Stimulated activated memory B cell treated with anti-CD40 and anti-IgM and Interleukin-4, amounts not matched to agents 10 μg/mL and 1 μg/mL and 100 μg/mL, for 72 hours (primary cell): ENCODE results near the gene PMIS2.
A peak's percentile ranks its signal among the peaks of the same experiment; 100 is the strongest.
"Not testable (repeated sequence)": the region's sequence is repeated elsewhere in the genome, so short reads cannot be mapped to it uniquely, and the experiment has no call there.

Experiments
- ATAC-seq: fragments of 150-1000 bp; cut with Tn5 transposase; 2 replicates; pipeline ENCODE4 v1.10.0; 2021
- H3K27ac Mint-ChIP-seq: one replicate; pipeline ENCODE4 v1.8.0; 2022; ENCODE audit warnings: mild to moderate bottlenecking, mixed read lengths
- H3K27me3 Mint-ChIP-seq: one replicate; pipeline ENCODE4 v1.8.0; 2022; ENCODE audit warnings: mixed read lengths
- H3K36me3 Mint-ChIP-seq: one replicate; pipeline ENCODE4 v1.8.0; 2022; ENCODE audit warnings: mixed read lengths
- H3K4me1 Mint-ChIP-seq: one replicate; pipeline ENCODE4 v1.8.0; 2022; ENCODE audit warnings: mixed read lengths
- H3K4me3 Mint-ChIP-seq: one replicate; pipeline ENCODE4 v1.8.0; 2022; ENCODE audit warnings: mild to moderate bottlenecking, moderate library complexity, mixed read lengths
- H3K9me3 Mint-ChIP-seq: one replicate; pipeline ENCODE4 v1.8.0; 2022; ENCODE audit warnings: mixed read lengths

Gene PMIS2

DNA sequence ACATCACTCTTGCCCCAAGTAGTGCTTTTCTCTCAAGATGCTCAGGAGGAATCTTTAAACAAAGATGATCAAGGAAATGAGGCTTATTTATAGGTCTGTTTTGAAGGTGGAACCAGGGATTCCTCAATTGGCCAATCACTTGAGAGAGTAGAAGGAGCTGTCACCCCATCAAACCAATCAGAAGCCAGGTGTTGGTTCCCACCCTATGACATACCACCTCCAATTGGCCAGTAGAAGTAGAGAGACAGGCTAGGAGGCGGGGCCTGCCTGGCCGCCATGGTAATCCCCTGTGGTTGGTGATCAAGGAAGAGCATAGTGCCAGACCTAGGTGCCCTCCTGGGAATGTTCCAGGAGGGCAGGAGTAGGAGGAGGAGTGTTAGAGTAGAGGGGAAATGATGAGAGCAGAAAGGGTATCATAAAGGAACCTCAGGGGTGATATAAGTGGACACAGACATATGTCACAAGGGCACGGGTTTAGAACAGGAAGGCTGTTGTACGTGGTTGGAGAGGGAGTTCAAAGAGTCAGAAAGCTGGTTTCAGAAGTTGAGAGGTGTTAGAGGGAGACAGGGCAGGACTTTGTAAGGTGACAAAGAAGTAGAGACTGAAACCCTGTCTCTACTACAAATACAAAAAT, 10.5 kb downstream of the PMIS2 start:
- H3K9me3 Mint-ChIP-seq = no peaks in the 10 kb centered on the region
- H3K36me3 Mint-ChIP-seq = no peaks in the 10 kb centered on the region
- no peak overlapping the region for H3K4me3 Mint-ChIP-seq
- H3K27me3 Mint-ChIP-seq = peaks cover 50% of the 10 kb centered on the region
- peaks cover 6% of the 10 kb centered on the region for H3K4me1 Mint-ChIP-seq
- peak; percentile 67 for ATAC-seq
- H3K27ac Mint-ChIP-seq = no peak overlapping the region

- Mint-ChIP-seq H3K36me3 (no peaks in the 10 kb centered on the region), H3K9me3 (no peaks in the 10 kb centered on the region), H3K4me3 (no peak overlapping the region), H3K27me3 (peaks cover 33% of the 10 kb centered on the region), H3K27ac (no peak overlapping the region), H3K4me1 (no peaks in the 10 kb centered on the region)
- ATAC-seq = no peak
Observed at GRCh38 chr19:35601971-35602370, 16.0 kb downstream of the PMIS2 start.

DNA sequence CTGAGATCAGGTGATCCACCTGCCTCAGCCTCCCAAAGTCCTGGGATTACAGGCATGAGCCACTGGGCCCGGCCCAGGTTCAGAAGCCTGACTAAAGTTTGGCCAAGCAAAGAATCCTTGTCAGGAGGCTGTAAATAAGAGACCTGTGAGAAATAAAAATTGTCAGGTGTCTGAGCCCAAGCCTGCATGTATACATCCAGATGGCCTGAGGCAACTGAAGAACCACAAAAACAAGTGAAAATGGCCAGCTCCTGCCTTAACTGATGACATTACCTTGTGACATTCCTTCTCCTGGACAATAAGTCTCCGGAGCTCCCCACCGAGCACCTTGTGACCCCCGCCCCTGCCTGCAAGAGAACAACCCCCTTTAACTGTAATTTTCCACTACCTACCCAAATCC, 18.5 kb downstream of the PMIS2 start:
- Mint-ChIP-seq H3K4me1 (peaks cover 13% of the 10 kb centered on the region), H3K27me3 (peaks cover 14% of the 10 kb centered on the region)
- ATAC-seq, H3K9me3 Mint-ChIP-seq, H3K4me3 Mint-ChIP-seq, H3K36me3 Mint-ChIP-seq, H3K27ac Mint-ChIP-seq: not testable (repeated sequence)

DNA sequence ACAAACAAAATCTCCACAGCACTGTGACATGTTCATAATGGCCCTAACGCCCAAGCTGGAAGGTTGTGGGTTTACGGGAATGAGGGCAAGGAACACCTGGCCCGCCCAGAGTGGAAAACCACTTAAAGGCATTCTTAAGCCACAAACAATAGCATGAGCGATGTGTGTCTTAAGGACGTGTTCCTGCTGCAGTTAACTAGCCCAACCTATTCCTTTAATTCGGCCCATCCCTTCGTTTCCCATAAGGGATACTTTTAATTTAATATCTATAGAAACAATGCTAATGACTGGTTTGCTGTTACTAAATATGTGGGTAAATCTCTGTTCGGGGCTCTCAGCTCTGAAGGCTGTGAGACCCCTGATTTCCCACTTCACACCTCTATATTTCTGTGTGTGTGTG, 21.2 kb downstream of the PMIS2 start:
- not testable (repeated sequence) for ATAC-seq, H3K9me3 Mint-ChIP-seq, H3K27me3 Mint-ChIP-seq, H3K27ac Mint-ChIP-seq, H3K4me3 Mint-ChIP-seq, H3K36me3 Mint-ChIP-seq
- peaks cover 33% of the 10 kb centered on the region for H3K4me1 Mint-ChIP-seq

- Mint-ChIP-seq H3K27ac (peak overlapping the region; percentile 94), H3K4me3 (no peak overlapping the region), H3K36me3 (peaks cover 7% of the 10 kb centered on the region), H3K9me3 (peaks cover 7% of the 10 kb centered on the region), H3K27me3 (no peaks in the 10 kb centered on the region), H3K4me1 (peaks cover 38% of the 10 kb centered on the region)
- ATAC-seq = no peak
Observed at GRCh38 chr19:35607661-35608060, 21.7 kb downstream of the PMIS2 start.

GRCh38 chr19:35608251-35608650, 22.3 kb downstream of the PMIS2 start:
- no peaks in the 10 kb centered on the region for H3K27me3 Mint-ChIP-seq
- peak overlapping the region; percentile 94 for H3K27ac Mint-ChIP-seq
- no peak for ATAC-seq
- H3K4me1 Mint-ChIP-seq = peaks cover 44% of the 10 kb centered on the region
- H3K9me3 Mint-ChIP-seq = peaks cover 7% of the 10 kb centered on the region
- no peak overlapping the region for H3K4me3 Mint-ChIP-seq
- H3K36me3 Mint-ChIP-seq = peaks cover 7% of the 10 kb centered on the region

DNA sequence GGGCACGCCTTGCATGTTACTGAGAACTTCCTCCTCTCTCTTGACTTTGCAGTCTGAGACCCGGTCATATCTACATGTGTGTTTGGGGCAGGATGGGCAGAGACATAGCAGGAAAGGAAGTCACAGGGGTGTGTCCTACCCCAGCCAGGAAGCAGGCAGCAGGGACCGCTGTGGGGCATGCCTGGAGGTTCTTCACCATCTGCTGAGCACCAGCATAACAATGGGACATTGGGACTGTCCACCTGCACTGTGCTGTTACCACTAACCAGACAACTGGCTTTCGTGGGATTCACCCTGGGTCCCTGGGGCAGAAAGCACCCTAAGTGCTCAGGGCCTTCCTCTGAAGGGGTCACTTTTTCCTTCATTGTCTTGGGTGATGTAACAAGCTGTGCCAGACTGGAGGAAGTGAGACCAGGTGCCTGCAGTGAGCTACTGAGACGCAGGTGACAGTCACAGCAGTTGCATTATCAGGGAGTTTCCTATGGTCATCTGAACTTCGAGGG, 23.9 kb downstream of the PMIS2 start:
- peaks cover 51% of the 10 kb centered on the region for H3K4me1 Mint-ChIP-seq
- H3K27me3 Mint-ChIP-seq = no peaks in the 10 kb centered on the region
- H3K27ac Mint-ChIP-seq = peak overlapping the region; percentile 94
- peaks cover 13% of the 10 kb centered on the region for H3K36me3 Mint-ChIP-seq
- H3K9me3 Mint-ChIP-seq = peaks cover 7% of the 10 kb centered on the region
- ATAC-seq = peak; percentile 80
- peak overlapping the region; percentile 11 for H3K4me3 Mint-ChIP-seq

GRCh38 chr19:35612224-35612558, 26.2 kb downstream of the PMIS2 start:
- no peaks in the 10 kb centered on the region for H3K27me3 Mint-ChIP-seq
- H3K4me3 Mint-ChIP-seq = peak overlapping the region; percentile 87
- H3K9me3 Mint-ChIP-seq = peaks cover 7% of the 10 kb centered on the region
- no peak for ATAC-seq
- peaks cover 31% of the 10 kb centered on the region for H3K36me3 Mint-ChIP-seq
- peak overlapping the region; percentile 94 for H3K27ac Mint-ChIP-seq
- peaks cover 51% of the 10 kb centered on the region for H3K4me1 Mint-ChIP-seq

GRCh38 chr19:35612559-35613321, 26.8 kb downstream of the PMIS2 start, which contains the start of gene HAUS5:
TSS of gene HAUS5 (plus strand) at chr19:35612735. CDS start at chr19:35612795, 60 bp downstream.
- peak within 1 kb of the TSS; percentile 94 for H3K27ac Mint-ChIP-seq
- H3K27me3 Mint-ChIP-seq = no peaks in the 10 kb centered on the region
- peak; percentile 92 for ATAC-seq
- peaks cover 51% of the 10 kb centered on the region for H3K4me1 Mint-ChIP-seq
- peak within 1 kb of the TSS; percentile 87 for H3K4me3 Mint-ChIP-seq
- peaks cover 37% of the 10 kb centered on the region for H3K36me3 Mint-ChIP-seq
- H3K9me3 Mint-ChIP-seq = peaks cover 7% of the 10 kb centered on the region

- Mint-ChIP-seq H3K4me3 (peak overlapping the region; percentile 87), H3K27ac (peak overlapping the region; percentile 94), H3K4me1 (peaks cover 45% of the 10 kb centered on the region), H3K9me3 (peaks cover 2% of the 10 kb centered on the region), H3K27me3 (no peaks in the 10 kb centered on the region), H3K36me3 (peaks cover 31% of the 10 kb centered on the region)
- no peak for ATAC-seq
Observed at GRCh38 chr19:35613574-35613973, 27.6 kb downstream of the PMIS2 start.

- H3K4me1 Mint-ChIP-seq = peaks cover 32% of the 10 kb centered on the region
- peaks cover 32% of the 10 kb centered on the region for H3K36me3 Mint-ChIP-seq
- H3K9me3 Mint-ChIP-seq = no peaks in the 10 kb centered on the region
- peak overlapping the region; percentile 94 for H3K27ac Mint-ChIP-seq
- H3K27me3 Mint-ChIP-seq = no peaks in the 10 kb centered on the region
- no peak overlapping the region for H3K4me3 Mint-ChIP-seq
- no peak for ATAC-seq
Observed at GRCh38 chr19:35615036-35615435, 29.1 kb downstream of the PMIS2 start.

DNA sequence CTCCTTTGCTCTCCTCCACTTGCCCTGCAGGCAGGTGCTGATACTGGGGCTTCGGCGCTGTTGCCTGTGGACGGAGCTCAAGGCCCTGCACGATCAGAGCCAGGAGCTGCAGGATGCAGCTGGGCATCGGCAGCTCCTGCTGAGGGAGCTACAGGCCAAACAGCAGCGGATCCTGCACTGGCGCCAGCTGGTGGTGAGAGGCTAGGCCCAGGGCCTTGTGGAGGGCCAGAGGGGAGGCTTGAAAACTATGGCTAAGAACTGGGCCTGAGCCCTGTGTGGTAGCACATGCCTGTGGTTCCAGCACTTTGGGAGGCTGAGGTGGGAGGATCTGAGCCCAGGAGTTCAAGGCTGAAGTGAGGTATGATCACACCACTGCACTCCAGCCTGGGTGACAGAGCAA, 32.9 kb downstream of the PMIS2 start:
- Mint-ChIP-seq H3K9me3 (no peaks in the 10 kb centered on the region), H3K27me3 (no peaks in the 10 kb centered on the region), H3K4me3 (no peak overlapping the region), H3K27ac (no peak overlapping the region), H3K36me3 (peaks cover 55% of the 10 kb centered on the region), H3K4me1 (peaks cover 2% of the 10 kb centered on the region)
- ATAC-seq = no peak

- Mint-ChIP-seq H3K9me3 (no peaks in the 10 kb centered on the region), H3K4me3 (no peak overlapping the region), H3K4me1 (no peaks in the 10 kb centered on the region), H3K36me3 (peaks cover 54% of the 10 kb centered on the region), H3K27ac (no peak overlapping the region), H3K27me3 (no peaks in the 10 kb centered on the region)
- no peak for ATAC-seq
Observed at GRCh38 chr19:35619290-35619923, 33.4 kb downstream of the PMIS2 start.

DNA sequence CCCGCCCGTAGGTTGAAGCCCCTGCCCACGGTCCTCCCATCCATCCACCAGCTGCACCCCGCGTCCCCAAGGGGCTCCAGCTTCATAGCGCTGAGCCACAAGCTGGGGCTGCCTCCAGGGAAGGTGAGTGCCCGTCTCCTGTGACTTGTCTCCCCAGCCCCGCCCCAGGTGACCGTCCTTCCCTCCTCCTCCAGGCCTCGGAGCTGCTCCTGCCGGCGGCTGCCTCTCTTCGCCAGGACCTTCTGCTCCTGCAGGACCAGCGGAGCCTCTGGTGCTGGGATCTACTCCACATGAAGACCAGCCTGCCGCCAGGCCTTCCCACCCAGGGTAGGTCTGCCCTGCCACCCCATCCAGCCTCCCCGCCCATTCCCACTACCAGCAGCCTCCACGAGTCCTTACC, 34.0 kb downstream of the PMIS2 start:
- no peak for ATAC-seq
- Mint-ChIP-seq H3K4me3 (no peak overlapping the region), H3K4me1 (no peaks in the 10 kb centered on the region), H3K27ac (no peak overlapping the region), H3K27me3 (no peaks in the 10 kb centered on the region), H3K36me3 (peaks cover 48% of the 10 kb centered on the region), H3K9me3 (no peaks in the 10 kb centered on the region)

DNA sequence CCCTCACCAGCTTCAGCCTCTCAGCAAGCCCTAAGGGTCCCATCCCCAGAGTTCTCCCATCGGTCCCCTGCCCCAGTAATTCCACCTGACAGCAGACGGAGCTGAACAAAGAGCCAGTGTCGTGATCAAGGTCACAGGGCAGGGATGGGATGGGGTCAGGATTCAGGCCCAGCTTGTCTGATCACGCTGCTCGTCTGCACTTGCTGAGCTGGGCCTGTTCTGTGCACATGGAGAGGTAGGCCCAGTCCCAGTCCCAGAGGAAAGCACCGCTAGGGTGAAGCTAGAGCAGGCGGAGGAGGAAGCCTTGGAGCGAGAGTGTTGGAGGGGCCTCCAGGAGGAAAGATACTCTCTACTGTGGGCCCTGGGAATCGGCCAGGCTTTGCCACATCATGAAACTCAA, 35.7 kb downstream of the PMIS2 start:
- H3K27me3 Mint-ChIP-seq = no peaks in the 10 kb centered on the region
- ATAC-seq = no peak
- no peak overlapping the region for H3K4me3 Mint-ChIP-seq
- H3K9me3 Mint-ChIP-seq = no peaks in the 10 kb centered on the region
- peak overlapping the region; percentile 27 for H3K27ac Mint-ChIP-seq
- H3K36me3 Mint-ChIP-seq = peaks cover 36% of the 10 kb centered on the region
- no peaks in the 10 kb centered on the region for H3K4me1 Mint-ChIP-seq
